Adrenal gland (tissue), 12 donors: ENCODE results near the gene TSPAN32. TPM values are rescaled to one million over a fixed set of nuclear protein-coding genes. Genes with fewer than 3 reads are reported as not detected.
A peak's percentile ranks its signal among the peaks of the same experiment; 100 is the strongest.

Experiments used
- DNase-seq, 7 donors: peaks; one replicate each; pipeline ENCODE4 v3.0.0-alpha.2; 2019 to 2020
- H3K27ac ChIP-seq, 5 donors: fragments of 200-600 bp; sonication (generic) in 4 of 5; 1 replicate in 3 of 5; 2 replicates in 2 of 5; pipeline versions ENCODE4 v1.5.1 to v1.8.0; 2016 to 2020; ENCODE audit warnings: mild to moderate bottlenecking in 1 of 5
- H3K27me3 ChIP-seq: fragments of 200-600 bp; 2 replicates; pipeline ENCODE4 v1.8.0; 2021
- H3K36me3 ChIP-seq, 2 donors: fragments of 200-600 bp; replicated peaks in 1 of 2; 1 replicate in 1 of 2; 2 replicates in 1 of 2; pipeline versions ENCODE4 v1.5.1 to v1.8.0; 2018 to 2022
- H3K4me1 ChIP-seq, 2 donors: fragments of 200-600 bp; replicated peaks in 1 of 2; 1 replicate in 1 of 2; 2 replicates in 1 of 2; pipeline versions ENCODE4 v1.5.1 to v1.8.0; 2018 to 2021
- H3K4me3 ChIP-seq, 4 donors: fragments of 200-600 bp; sonication (generic) in 3 of 4; one replicate each; pipeline ENCODE4 v1.5.1; 2016 to 2018
- H3K9me3 ChIP-seq, 3 donors: fragments of 200-600 bp; sonication (generic) in 1 of 3; replicated peaks in 1 of 3; 1 replicate in 2 of 3; 2 replicates in 1 of 3; pipeline versions ENCODE4 v1.5.1 to v1.8.0; 2016 to 2021
- POLR2A ChIP-seq, 2 donors: fragments of 450-650 bp; IDR thresholded peaks; one replicate each; pipeline ENCODE4 v1.6.1; 2017; ENCODE audit warnings: antibody characterized with exemption in 2 of 2, mild to moderate bottlenecking in 2 of 2, moderate library complexity in 1 of 2
- WGBS, 4 donors: extraction: QIAGEN DNeasy Blood & Tissue Kit in 2 of 4; methylation state at CpG; one replicate each; pipeline versions ENCODE4 v1.1.5 to v1.1.7; 2013 to 2017; 5-methylcytosine and 5-hydroxymethylcytosine counted together
- intact Hi-C, 2 donors: fragments of 100-400 bp; cut with DNase I; formaldehyde crosslinking; loops; one replicate each; pipeline versions ENCODE4 v1.14.1 to v1.15.0; 2022 to 2023
- polyA plus RNA-seq, 3 donors: library from polyadenylated mRNA; stranded (reverse); fragments of 200-250 nt in 2 of 3; fragments of 350-450 nt in 1 of 3; fragmentation: Illumina TruSeq in 1 of 3; extraction: RNeasy Lipid Tissue Mini Kit (QIAGEN cat#74804) in 1 of 3; gene quantifications; one replicate each; pipeline ENCODE4 v1.2.3, GENCODE V29; 2013 to 2014
- total RNA-seq, 9 donors: library from RNA; depleted of rRNA in 4 of 9; stranded (reverse); fragments of >200 nt in 4 of 9; fragments of 120-200 nt in 1 of 9; fragmentation: NEBNext Ultra II Directional in 1 of 9; extraction: Animal tissue kit (Norgen Biotek cat#: 25700) in 1 of 9; gene quantifications; one replicate each; pipeline versions ENCODE4 v1.1.0 to v1.2.4, GENCODE V29; 2013 to 2023
- TF ChIP-seq, protein P1 (sequence below), 6 experiments: fragments of 450-650 bp in 4 of 6; fragments of 200-600 bp in 2 of 6; sonication (generic) in 1 of 6; IDR thresholded peaks; 1 replicate in 5 of 6; 2 replicates in 1 of 6; pipeline versions ENCODE4 v1.5.1 to v1.8.0; 2016 to 2021; ENCODE audit warnings: antibody characterized with exemption in 6 of 6, mild to moderate bottlenecking in 2 of 6, moderate library complexity in 1 of 6
- donor health status: healthy with polysubstance abuse.
- donor health status: Bipolar disorder and iron deficiency.
- donor health status: DM: yes; HTN: yes; CAD: no.
- donor health status: DM: no; HTN: no; CAD: no.
- donor health status: DM: no; HTN: no; CAD: no.
- donor health status: DM: yes; HTN: yes; CAD: no.

TSPAN32 gene
- total and polyA plus RNA-seq, 12 donors = 0.14 to 7.0 (median 0.88) TPM; not detected in 4

GRCh38 chr11:2293531-2293971, 8.3 kb upstream of the TSPAN32 start:
- intact Hi-C loops = loop anchor here in 1 of 2 donors (10.0 kb wide), 1 partner anchor 611 kb away; a partner anchor contains a TSS
- H3K9me3 ChIP-seq = no peaks in the 10 kb centered on the region
- 79 to 86% (median 83%) methylated on average over 20 of the region's 20 CpGs for WGBS, 4 donors
- no peak overlapping the region for H3K27ac ChIP-seq
- H3K4me1 ChIP-seq = no peaks in the 10 kb centered on the region
- DNase-seq = peak in 5 of 7 donors; percentile 1 to 30 (median 10)
- H3K27me3 ChIP-seq = peaks cover 4% of the 10 kb centered on the region
- TF ChIP-seq, protein P1, sequence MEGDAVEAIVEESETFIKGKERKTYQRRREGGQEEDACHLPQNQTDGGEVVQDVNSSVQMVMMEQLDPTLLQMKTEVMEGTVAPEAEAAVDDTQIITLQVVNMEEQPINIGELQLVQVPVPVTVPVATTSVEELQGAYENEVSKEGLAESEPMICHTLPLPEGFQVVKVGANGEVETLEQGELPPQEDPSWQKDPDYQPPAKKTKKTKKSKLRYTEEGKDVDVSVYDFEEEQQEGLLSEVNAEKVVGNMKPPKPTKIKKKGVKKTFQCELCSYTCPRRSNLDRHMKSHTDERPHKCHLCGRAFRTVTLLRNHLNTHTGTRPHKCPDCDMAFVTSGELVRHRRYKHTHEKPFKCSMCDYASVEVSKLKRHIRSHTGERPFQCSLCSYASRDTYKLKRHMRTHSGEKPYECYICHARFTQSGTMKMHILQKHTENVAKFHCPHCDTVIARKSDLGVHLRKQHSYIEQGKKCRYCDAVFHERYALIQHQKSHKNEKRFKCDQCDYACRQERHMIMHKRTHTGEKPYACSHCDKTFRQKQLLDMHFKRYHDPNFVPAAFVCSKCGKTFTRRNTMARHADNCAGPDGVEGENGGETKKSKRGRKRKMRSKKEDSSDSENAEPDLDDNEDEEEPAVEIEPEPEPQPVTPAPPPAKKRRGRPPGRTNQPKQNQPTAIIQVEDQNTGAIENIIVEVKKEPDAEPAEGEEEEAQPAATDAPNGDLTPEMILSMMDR (IDR thresholded peaks at IDR 0.05) = no peak
- TF ChIP-seq POLR2A (IDR thresholded peaks at IDR 0.05) = no peak
- no peaks in the 10 kb centered on the region for H3K36me3 ChIP-seq
- H3K4me3 ChIP-seq = no peak overlapping the region

DNA sequence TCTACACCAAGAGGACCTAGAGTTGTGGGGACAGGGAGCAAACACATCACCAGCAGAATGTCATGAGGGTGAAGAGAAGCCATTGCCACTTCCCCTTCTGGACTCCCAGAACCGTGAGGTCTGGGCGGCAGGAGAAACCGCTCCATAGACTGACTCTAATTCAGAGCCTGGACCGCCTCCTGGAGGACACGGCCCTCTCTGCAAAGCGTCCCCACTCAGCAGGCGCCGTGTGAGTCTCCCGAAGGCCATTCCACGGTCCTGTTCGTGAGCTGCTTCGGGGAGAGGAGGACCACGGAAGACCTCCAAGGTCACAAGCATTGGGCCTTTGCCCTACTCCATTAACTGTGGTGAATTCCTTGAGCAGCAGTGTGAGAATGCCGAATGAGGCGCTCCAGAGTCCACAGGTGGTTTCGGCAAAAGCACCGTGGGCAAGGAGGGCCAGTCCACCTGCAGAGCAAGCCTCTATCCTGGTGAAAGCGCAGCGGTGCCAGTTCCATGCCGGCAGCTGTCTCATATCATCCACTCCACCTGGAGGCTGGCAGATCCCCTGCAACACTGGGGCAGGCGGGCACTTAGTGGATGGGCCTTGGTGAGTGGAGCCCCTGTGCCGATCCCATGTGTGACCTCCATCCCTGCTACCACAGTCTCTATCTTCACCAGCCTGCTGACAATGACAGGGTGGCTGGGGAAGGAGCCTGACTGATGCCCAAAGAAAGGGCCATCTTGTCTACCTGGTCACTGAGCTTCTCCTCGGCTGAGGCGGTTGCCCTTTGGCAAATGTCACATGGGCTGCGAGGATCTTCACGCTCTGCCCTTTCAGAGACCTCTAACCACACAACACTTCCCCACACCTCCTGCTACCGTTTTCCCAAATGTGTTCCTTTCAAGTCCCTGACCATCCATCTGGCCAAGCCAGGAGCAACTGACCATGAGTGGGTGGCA, 7.6 kb upstream of the TSPAN32 start:
- DNase-seq = peak in 4 of 7 donors; percentile 9 to 21 (median 11)
- Histone ChIP-seq H3K36me3 (no peaks in the 10 kb centered on the region), H3K27ac (no peak overlapping the region), H3K4me1 (no peaks in the 10 kb centered on the region), H3K4me3 (no peak overlapping the region), H3K27me3 (peaks cover 4% of the 10 kb centered on the region), H3K9me3 (no peaks in the 10 kb centered on the region)
- no peak for TF ChIP-seq POLR2A (IDR thresholded peaks at IDR 0.05)
- TF ChIP-seq, protein P1 (IDR thresholded peaks at IDR 0.05) = peak in 1 of 6 experiments; percentile 10
- 76 to 79% (median 78%) methylated on average over 8 to 27 of the region's 27 CpGs for WGBS, 4 donors
- intact Hi-C loops = loop anchor here in 1 of 2 donors (10.0 kb wide), 1 partner anchor 611 kb away; a partner anchor contains a TSS

- intact Hi-C loops = loop anchor here in 1 of 2 donors (10.0 kb wide), 1 partner anchor 610 kb away; a partner anchor contains a TSS
- H3K36me3 ChIP-seq = no peaks in the 10 kb centered on the region
- no peaks in the 10 kb centered on the region for H3K4me1 ChIP-seq
- no peak overlapping the region for H3K27ac ChIP-seq
- 73 to 90% (median 86%) methylated on average over 3 to 8 of the region's 8 CpGs for WGBS, 4 donors
- no peak for TF ChIP-seq POLR2A (IDR thresholded peaks at IDR 0.05)
- TF ChIP-seq, protein P1 (IDR thresholded peaks at IDR 0.05) = no peak
- DNase-seq = peak in 2 of 7 donors; percentile 3 to 44
- H3K9me3 ChIP-seq = no peaks in the 10 kb centered on the region
- H3K4me3 ChIP-seq = no peak overlapping the region
- peaks cover 4% of the 10 kb centered on the region for H3K27me3 ChIP-seq
Observed at GRCh38 chr11:2294926-2295290, 6.9 kb upstream of the TSPAN32 start.
